GM23338 (cell line): ENCODE measurements around the gene SMYD3. TPM values are rescaled to one million over a fixed set of nuclear protein-coding genes. Genes with fewer than 3 reads are reported as not detected.

Source experiments
- ATAC-seq: fragments of 200-7000 bp; cut with Tn5 transposase; 3 replicates; pipeline ENCODE4 v1.9.1; 2020
- DNase-seq: peaks from one replicate; pipeline ENCODE4 v3.0.0-alpha.2; 2015; ENCODE audit warnings: low spot score
- H2AFZ ChIP-seq: fragments of 200-600 bp; sonication (generic); 2 replicates; pipeline ENCODE4 v1.8.0; 2016; ENCODE audit warnings: antibody characterized with exemption, mild to moderate bottlenecking, moderate library complexity
- H3F3A ChIP-seq: fragments of 200-600 bp; sonication (generic); replicated peaks from 2 replicates; pipeline ENCODE4 v1.8.0; 2017; ENCODE audit warnings: antibody characterized with exemption, mixed run types, low read depth
- H3K27ac ChIP-seq: fragments of 200-600 bp; sonication (generic); 2 replicates; pipeline ENCODE4 v1.6.1; 2016; ENCODE audit warnings: low read depth
- H3K27me3 ChIP-seq: fragments of 200-600 bp; sonication (generic); 2 replicates; pipeline ENCODE4 v1.8.0; 2016; ENCODE audit warnings: mild to moderate bottlenecking, mixed run types, moderate library complexity; ENCODE audit not compliant: insufficient read depth
- H3K36me3 ChIP-seq: fragments of 200-600 bp; sonication (generic); 2 replicates; pipeline ENCODE4 v1.8.0; 2016; ENCODE audit warnings: mild to moderate bottlenecking; ENCODE audit not compliant: insufficient read depth
- H3K4me1 ChIP-seq: fragments of 200-600 bp; sonication (generic); 2 replicates; pipeline ENCODE4 v1.8.0; 2016; ENCODE audit warnings: mild to moderate bottlenecking, moderate library complexity; ENCODE audit not compliant: insufficient read depth
- H3K4me2 ChIP-seq: fragments of 200-600 bp; sonication (generic); 2 replicates; pipeline ENCODE4 v1.7.1; 2017; ENCODE audit warnings: mixed run types
- H3K4me3 ChIP-seq: fragments of 200-600 bp; sonication (generic); 2 replicates; pipeline ENCODE4 v1.6.1; 2016; ENCODE audit warnings: mixed run types
- H3K79me2 ChIP-seq: fragments of 200-600 bp; sonication (generic); replicated peaks from 2 replicates; pipeline ENCODE4 v1.8.0; 2017; ENCODE audit warnings: mild to moderate bottlenecking; ENCODE audit not compliant: insufficient read depth
- H3K9me2 ChIP-seq: fragments of 200-600 bp; sonication (generic); 2 replicates; pipeline ENCODE4 v1.8.0; 2017; ENCODE audit not compliant: insufficient read depth
- H4K20me1 ChIP-seq: fragments of 200-600 bp; sonication (generic); replicated peaks from 2 replicates; pipeline ENCODE4 v1.8.0; 2017; ENCODE audit warnings: mild to moderate bottlenecking; ENCODE audit not compliant: insufficient read depth
- H3K27ac Mint-ChIP-seq: 2 replicates; pipeline ENCODE4 v1.8.0; 2020; ENCODE audit warnings: inconsistent platforms, mild to moderate bottlenecking, moderate library complexity, mixed read lengths
- H3K27me3 Mint-ChIP-seq: 3 replicates; pipeline ENCODE4 v1.8.0; 2022; ENCODE audit warnings: low read depth, mild to moderate bottlenecking, moderate library complexity, mixed read lengths, inconsistent platforms; ENCODE audit not compliant: insufficient read depth, poor library complexity
- H3K36me3 Mint-ChIP-seq: 3 replicates; pipeline ENCODE4 v1.8.0; 2021; ENCODE audit warnings: low read depth, mild to moderate bottlenecking, inconsistent platforms, moderate library complexity, mixed read lengths
- H3K4me1 Mint-ChIP-seq: 3 replicates; pipeline ENCODE4 v1.8.0; 2020; ENCODE audit warnings: mild to moderate bottlenecking, inconsistent platforms, mixed read lengths
- H3K4me3 Mint-ChIP-seq: 3 replicates; pipeline ENCODE4 v1.8.0; 2021; ENCODE audit warnings: moderate library complexity, mild to moderate bottlenecking, inconsistent platforms, mixed read lengths
- H3K9me3 Mint-ChIP-seq: 3 replicates; pipeline ENCODE4 v1.8.0; 2020; ENCODE audit warnings: moderate library complexity, mild to moderate bottlenecking, inconsistent platforms, mixed read lengths
- CREB1 ChIP-seq: fragments of 250-450 bp; sonication (Bioruptor Pico); IDR thresholded peaks from 2 replicates; pipeline ENCODE4 v1.5.0; 2020; ENCODE audit warnings: low read depth, mild to moderate bottlenecking, moderate library complexity
- EZH2 ChIP-seq: fragments of 200-600 bp; sonication (generic); IDR thresholded peaks from one replicate; pipeline ENCODE4 v1.8.0; 2017; ENCODE audit warnings: antibody characterized with exemption, mild to moderate bottlenecking, low read depth; ENCODE audit not compliant: unreplicated experiment
- EZH2phosphoT487 ChIP-seq: fragments of 200-600 bp; sonication (generic); IDR thresholded peaks from one replicate; pipeline ENCODE4 v1.8.1; 2018; ENCODE audit warnings: antibody characterized with exemption; ENCODE audit not compliant: unreplicated experiment
- JUNB ChIP-seq: IDR thresholded peaks from one replicate; pipeline ENCODE4 v1.6.1; 2016; ENCODE audit warnings: antibody characterized with exemption; ENCODE audit not compliant: unreplicated experiment
- NANOG ChIP-seq: IDR thresholded peaks from 2 replicates; pipeline ENCODE4 v1.6.1; 2016; ENCODE audit warnings: antibody characterized with exemption, borderline replicate concordance
- POLR2AphosphoS5 ChIP-seq: IDR thresholded peaks from 2 replicates; pipeline ENCODE4 v1.6.1; 2016; ENCODE audit warnings: antibody characterized with exemption, low read depth
- STAT1 ChIP-seq: IDR thresholded peaks from one replicate; pipeline ENCODE4 v1.6.1; 2016; ENCODE audit warnings: antibody characterized with exemption; ENCODE audit not compliant: unreplicated experiment
- ZNF114 ChIP-seq: fragments of 250-450 bp; sonication (Bioruptor Pico); IDR thresholded peaks from 2 replicates; pipeline ENCODE4 v1.5.0; 2020; ENCODE audit warnings: mild to moderate bottlenecking, moderate library complexity
- ZNF331 ChIP-seq: fragments of 250-450 bp; sonication (Bioruptor Pico); IDR thresholded peaks from 2 replicates; pipeline ENCODE4 v1.5.0; 2020; ENCODE audit warnings: low read depth, mild to moderate bottlenecking, moderate library complexity
- polyA plus RNA-seq: library from polyadenylated mRNA; unstranded; fragments of >200 nt; fragmentation: Nextera tagmentation; extraction: Ambion mirVana; gene quantifications from 2 replicates; pipeline ENCODE4 v1.2.1, GENCODE V29; 2016
- total RNA-seq: library from RNA; depleted of rRNA; stranded (reverse); fragments of >200 nt; shearing (Covaris generic); gene quantifications from 2 replicates; pipeline ENCODE4 v1.2.3, GENCODE V29; 2014
- TF ChIP-seq, protein P1 (sequence below): IDR thresholded peaks from 2 replicates; pipeline ENCODE4 v1.6.1; 2016; ENCODE audit warnings: antibody characterized with exemption
- TF ChIP-seq, protein P2 (sequence below): fragments of 250-450 bp; sonication (Bioruptor Pico); IDR thresholded peaks from 2 replicates; pipeline ENCODE4 v1.5.0; 2020; ENCODE audit warnings: mild to moderate bottlenecking, moderate library complexity
- TF ChIP-seq, protein P3 (sequence below), 2 experiments: fragments of 200-600 bp in 1 of 2; sonication (generic) in 1 of 2; conservative IDR thresholded peaks; 2 replicates each; pipeline versions ENCODE4 v1.5.1 to v1.6.1; 2016 to 2017; ENCODE audit warnings: antibody characterized with exemption in 2 of 2, low read depth in 2 of 2, mild to moderate bottlenecking in 2 of 2, moderate library complexity in 1 of 2
- TF ChIP-seq, protein P4 (sequence below): IDR thresholded peaks from one replicate; pipeline ENCODE4 v1.6.1; 2018; ENCODE audit warnings: antibody characterized with exemption; ENCODE audit not compliant: unreplicated experiment

SMYD3 gene
- total and polyA plus RNA-seq, 2 experiments from 2014 or later: 31.8 to 34.4 TPM

DNA sequence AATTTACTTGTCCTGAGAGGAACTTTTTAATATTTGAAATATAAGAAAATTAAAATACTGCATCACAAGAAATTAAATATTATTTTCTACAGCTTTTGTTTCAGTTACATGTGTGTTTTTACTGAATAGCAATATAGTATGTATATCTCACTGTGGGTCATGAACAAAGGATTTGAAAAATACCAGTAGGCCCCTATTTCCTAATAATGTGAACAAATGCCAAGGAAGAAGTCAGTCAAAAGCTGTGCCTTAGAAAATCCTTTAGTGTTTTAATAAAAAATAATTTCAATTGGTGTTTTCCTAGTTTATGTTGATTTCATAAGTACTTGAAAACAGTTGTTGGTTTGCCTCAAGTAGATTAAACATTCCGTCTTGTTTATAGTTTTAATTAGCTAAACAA, 46.7 kb downstream of the SMYD3 start:
- no peaks in the 10 kb centered on the region for H3K36me3 Mint-ChIP-seq
- peaks cover 5% of the 10 kb centered on the region for H3K27me3 Mint-ChIP-seq
- no peak for TF ChIP-seq STAT1
- no peak for TF ChIP-seq NANOG
- TF ChIP-seq, protein P1, sequence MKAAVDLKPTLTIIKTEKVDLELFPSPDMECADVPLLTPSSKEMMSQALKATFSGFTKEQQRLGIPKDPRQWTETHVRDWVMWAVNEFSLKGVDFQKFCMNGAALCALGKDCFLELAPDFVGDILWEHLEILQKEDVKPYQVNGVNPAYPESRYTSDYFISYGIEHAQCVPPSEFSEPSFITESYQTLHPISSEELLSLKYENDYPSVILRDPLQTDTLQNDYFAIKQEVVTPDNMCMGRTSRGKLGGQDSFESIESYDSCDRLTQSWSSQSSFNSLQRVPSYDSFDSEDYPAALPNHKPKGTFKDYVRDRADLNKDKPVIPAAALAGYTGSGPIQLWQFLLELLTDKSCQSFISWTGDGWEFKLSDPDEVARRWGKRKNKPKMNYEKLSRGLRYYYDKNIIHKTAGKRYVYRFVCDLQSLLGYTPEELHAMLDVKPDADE: no peak
- TF ChIP-seq CREB1 (CRISPR knock-in tag): no peak
- no peak for TF ChIP-seq ZNF114
- TF ChIP-seq, protein P2, sequence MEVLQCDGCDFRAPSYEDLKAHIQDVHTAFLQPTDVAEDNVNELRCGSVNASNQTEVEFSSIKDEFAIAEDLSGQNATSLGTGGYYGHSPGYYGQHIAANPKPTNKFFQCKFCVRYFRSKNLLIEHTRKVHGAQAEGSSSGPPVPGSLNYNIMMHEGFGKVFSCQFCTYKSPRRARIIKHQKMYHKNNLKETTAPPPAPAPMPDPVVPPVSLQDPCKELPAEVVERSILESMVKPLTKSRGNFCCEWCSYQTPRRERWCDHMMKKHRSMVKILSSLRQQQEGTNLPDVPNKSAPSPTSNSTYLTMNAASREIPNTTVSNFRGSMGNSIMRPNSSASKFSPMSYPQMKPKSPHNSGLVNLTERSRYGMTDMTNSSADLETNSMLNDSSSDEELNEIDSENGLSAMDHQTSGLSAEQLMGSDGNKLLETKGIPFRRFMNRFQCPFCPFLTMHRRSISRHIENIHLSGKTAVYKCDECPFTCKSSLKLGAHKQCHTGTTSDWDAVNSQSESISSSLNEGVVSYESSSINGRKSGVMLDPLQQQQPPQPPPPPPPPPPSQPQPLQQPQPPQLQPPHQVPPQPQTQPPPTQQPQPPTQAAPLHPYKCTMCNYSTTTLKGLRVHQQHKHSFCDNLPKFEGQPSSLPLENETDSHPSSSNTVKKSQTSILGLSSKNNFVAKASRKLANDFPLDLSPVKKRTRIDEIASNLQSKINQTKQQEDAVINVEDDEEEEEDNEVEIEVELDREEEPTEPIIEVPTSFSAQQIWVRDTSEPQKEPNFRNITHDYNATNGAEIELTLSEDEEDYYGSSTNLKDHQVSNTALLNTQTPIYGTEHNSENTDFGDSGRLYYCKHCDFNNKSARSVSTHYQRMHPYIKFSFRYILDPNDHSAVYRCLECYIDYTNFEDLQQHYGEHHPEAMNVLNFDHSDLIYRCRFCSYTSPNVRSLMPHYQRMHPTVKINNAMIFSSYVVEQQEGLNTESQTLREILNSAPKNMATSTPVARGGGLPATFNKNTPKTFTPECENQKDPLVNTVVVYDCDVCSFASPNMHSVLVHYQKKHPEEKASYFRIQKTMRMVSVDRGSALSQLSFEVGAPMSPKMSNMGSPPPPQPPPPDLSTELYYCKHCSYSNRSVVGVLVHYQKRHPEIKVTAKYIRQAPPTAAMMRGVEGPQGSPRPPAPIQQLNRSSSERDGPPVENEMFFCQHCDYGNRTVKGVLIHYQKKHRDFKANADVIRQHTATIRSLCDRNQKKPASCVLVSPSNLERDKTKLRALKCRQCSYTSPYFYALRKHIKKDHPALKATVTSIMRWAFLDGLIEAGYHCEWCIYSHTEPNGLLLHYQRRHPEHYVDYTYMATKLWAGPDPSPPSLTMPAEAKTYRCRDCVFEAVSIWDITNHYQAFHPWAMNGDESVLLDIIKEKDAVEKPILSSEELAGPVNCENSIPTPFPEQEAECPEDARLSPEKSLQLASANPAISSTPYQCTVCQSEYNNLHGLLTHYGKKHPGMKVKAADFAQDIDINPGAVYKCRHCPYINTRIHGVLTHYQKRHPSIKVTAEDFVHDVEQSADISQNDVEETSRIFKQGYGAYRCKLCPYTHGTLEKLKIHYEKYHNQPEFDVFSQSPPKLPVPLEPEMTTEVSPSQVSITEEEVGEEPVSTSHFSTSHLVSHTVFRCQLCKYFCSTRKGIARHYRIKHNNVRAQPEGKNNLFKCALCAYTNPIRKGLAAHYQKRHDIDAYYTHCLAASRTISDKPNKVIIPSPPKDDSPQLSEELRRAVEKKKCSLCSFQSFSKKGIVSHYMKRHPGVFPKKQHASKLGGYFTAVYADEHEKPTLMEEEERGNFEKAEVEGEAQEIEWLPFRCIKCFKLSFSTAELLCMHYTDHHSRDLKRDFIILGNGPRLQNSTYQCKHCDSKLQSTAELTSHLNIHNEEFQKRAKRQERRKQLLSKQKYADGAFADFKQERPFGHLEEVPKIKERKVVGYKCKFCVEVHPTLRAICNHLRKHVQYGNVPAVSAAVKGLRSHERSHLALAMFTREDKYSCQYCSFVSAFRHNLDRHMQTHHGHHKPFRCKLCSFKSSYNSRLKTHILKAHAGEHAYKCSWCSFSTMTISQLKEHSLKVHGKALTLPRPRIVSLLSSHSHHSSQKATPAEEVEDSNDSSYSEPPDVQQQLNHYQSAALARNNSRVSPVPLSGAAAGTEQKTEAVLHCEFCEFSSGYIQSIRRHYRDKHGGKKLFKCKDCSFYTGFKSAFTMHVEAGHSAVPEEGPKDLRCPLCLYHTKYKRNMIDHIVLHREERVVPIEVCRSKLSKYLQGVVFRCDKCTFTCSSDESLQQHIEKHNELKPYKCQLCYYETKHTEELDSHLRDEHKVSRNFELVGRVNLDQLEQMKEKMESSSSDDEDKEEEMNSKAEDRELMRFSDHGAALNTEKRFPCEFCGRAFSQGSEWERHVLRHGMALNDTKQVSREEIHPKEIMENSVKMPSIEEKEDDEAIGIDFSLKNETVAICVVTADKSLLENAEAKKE (CRISPR knock-in tag): no peak
- no peak for TF ChIP-seq JUNB
- no peak for TF ChIP-seq EZH2phosphoT487
- TF ChIP-seq, protein P3, sequence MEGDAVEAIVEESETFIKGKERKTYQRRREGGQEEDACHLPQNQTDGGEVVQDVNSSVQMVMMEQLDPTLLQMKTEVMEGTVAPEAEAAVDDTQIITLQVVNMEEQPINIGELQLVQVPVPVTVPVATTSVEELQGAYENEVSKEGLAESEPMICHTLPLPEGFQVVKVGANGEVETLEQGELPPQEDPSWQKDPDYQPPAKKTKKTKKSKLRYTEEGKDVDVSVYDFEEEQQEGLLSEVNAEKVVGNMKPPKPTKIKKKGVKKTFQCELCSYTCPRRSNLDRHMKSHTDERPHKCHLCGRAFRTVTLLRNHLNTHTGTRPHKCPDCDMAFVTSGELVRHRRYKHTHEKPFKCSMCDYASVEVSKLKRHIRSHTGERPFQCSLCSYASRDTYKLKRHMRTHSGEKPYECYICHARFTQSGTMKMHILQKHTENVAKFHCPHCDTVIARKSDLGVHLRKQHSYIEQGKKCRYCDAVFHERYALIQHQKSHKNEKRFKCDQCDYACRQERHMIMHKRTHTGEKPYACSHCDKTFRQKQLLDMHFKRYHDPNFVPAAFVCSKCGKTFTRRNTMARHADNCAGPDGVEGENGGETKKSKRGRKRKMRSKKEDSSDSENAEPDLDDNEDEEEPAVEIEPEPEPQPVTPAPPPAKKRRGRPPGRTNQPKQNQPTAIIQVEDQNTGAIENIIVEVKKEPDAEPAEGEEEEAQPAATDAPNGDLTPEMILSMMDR (conservative IDR thresholded peaks at IDR 0.05; ENCODE audit: low read depth in 2 of 2): no peak
- TF ChIP-seq ZNF331 (CRISPR knock-in tag): no peak
- TF ChIP-seq POLR2AphosphoS5: no peak
- TF ChIP-seq, protein P4, sequence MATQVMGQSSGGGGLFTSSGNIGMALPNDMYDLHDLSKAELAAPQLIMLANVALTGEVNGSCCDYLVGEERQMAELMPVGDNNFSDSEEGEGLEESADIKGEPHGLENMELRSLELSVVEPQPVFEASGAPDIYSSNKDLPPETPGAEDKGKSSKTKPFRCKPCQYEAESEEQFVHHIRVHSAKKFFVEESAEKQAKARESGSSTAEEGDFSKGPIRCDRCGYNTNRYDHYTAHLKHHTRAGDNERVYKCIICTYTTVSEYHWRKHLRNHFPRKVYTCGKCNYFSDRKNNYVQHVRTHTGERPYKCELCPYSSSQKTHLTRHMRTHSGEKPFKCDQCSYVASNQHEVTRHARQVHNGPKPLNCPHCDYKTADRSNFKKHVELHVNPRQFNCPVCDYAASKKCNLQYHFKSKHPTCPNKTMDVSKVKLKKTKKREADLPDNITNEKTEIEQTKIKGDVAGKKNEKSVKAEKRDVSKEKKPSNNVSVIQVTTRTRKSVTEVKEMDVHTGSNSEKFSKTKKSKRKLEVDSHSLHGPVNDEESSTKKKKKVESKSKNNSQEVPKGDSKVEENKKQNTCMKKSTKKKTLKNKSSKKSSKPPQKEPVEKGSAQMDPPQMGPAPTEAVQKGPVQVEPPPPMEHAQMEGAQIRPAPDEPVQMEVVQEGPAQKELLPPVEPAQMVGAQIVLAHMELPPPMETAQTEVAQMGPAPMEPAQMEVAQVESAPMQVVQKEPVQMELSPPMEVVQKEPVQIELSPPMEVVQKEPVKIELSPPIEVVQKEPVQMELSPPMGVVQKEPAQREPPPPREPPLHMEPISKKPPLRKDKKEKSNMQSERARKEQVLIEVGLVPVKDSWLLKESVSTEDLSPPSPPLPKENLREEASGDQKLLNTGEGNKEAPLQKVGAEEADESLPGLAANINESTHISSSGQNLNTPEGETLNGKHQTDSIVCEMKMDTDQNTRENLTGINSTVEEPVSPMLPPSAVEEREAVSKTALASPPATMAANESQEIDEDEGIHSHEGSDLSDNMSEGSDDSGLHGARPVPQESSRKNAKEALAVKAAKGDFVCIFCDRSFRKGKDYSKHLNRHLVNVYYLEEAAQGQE: no peak
- no peak for TF ChIP-seq EZH2
- H3K27ac Mint-ChIP-seq: no peak overlapping the region
- Histone ChIP-seq H3K9me2 (no peaks in the 10 kb centered on the region), H2AFZ (no peak overlapping the region), H3F3A (no peaks in the 10 kb centered on the region), H3K4me3 (no peak overlapping the region), H3K27ac (no peak overlapping the region), H3K79me2 (0 out of 2 replicates have a peak, but pooled peaks cover 8% of the 10 kb centered on the region), H3K4me2 (no peak overlapping the region), H3K4me1 (no peaks in the 10 kb centered on the region), H3K36me3 (no peaks in the 10 kb centered on the region), H3K27me3 (no peaks in the 10 kb centered on the region), H4K20me1 (no peaks in the 10 kb centered on the region)
- H3K4me3 Mint-ChIP-seq: no peak overlapping the region
- ATAC-seq (no peak), DNase-seq (no peak)
- no peaks in the 10 kb centered on the region for H3K9me3 Mint-ChIP-seq
- peaks cover 5% of the 10 kb centered on the region; the same call in 2 of the 3 replicates for H3K4me1 Mint-ChIP-seq
